GM23338 (cell line): ENCODE results near the gene LINGO1. TPM values are rescaled to one million over a fixed set of nuclear protein-coding genes. Genes with fewer than 3 reads are reported as not detected.
A peak's percentile ranks its signal among the peaks of the same experiment; 100 is the strongest.

Experiments used
- ATAC-seq: fragments of 200-7000 bp; cut with Tn5 transposase; 3 replicates; pipeline ENCODE4 v1.9.1; 2020
- DNase-seq: peaks from one replicate; pipeline ENCODE4 v3.0.0-alpha.2; 2015; ENCODE audit warnings: low spot score
- H2AFZ ChIP-seq: fragments of 200-600 bp; sonication (generic); 2 replicates; pipeline ENCODE4 v1.8.0; 2016; ENCODE audit warnings: antibody characterized with exemption, mild to moderate bottlenecking, moderate library complexity
- H3F3A ChIP-seq: fragments of 200-600 bp; sonication (generic); replicated peaks from 2 replicates; pipeline ENCODE4 v1.8.0; 2017; ENCODE audit warnings: antibody characterized with exemption, mixed run types, low read depth
- H3K27ac ChIP-seq: fragments of 200-600 bp; sonication (generic); 2 replicates; pipeline ENCODE4 v1.6.1; 2016; ENCODE audit warnings: low read depth
- H3K27me3 ChIP-seq: fragments of 200-600 bp; sonication (generic); 2 replicates; pipeline ENCODE4 v1.8.0; 2016; ENCODE audit warnings: mild to moderate bottlenecking, mixed run types, moderate library complexity; ENCODE audit not compliant: insufficient read depth
- H3K36me3 ChIP-seq: fragments of 200-600 bp; sonication (generic); 2 replicates; pipeline ENCODE4 v1.8.0; 2016; ENCODE audit warnings: mild to moderate bottlenecking; ENCODE audit not compliant: insufficient read depth
- H3K4me1 ChIP-seq: fragments of 200-600 bp; sonication (generic); 2 replicates; pipeline ENCODE4 v1.8.0; 2016; ENCODE audit warnings: mild to moderate bottlenecking, moderate library complexity; ENCODE audit not compliant: insufficient read depth
- H3K4me2 ChIP-seq: fragments of 200-600 bp; sonication (generic); 2 replicates; pipeline ENCODE4 v1.7.1; 2017; ENCODE audit warnings: mixed run types
- H3K4me3 ChIP-seq: fragments of 200-600 bp; sonication (generic); 2 replicates; pipeline ENCODE4 v1.6.1; 2016; ENCODE audit warnings: mixed run types
- H3K79me2 ChIP-seq: fragments of 200-600 bp; sonication (generic); replicated peaks from 2 replicates; pipeline ENCODE4 v1.8.0; 2017; ENCODE audit warnings: mild to moderate bottlenecking; ENCODE audit not compliant: insufficient read depth
- H3K9me2 ChIP-seq: fragments of 200-600 bp; sonication (generic); 2 replicates; pipeline ENCODE4 v1.8.0; 2017; ENCODE audit not compliant: insufficient read depth
- H4K20me1 ChIP-seq: fragments of 200-600 bp; sonication (generic); replicated peaks from 2 replicates; pipeline ENCODE4 v1.8.0; 2017; ENCODE audit warnings: mild to moderate bottlenecking; ENCODE audit not compliant: insufficient read depth
- H3K27ac Mint-ChIP-seq: 2 replicates; pipeline ENCODE4 v1.8.0; 2020; ENCODE audit warnings: inconsistent platforms, mild to moderate bottlenecking, moderate library complexity, mixed read lengths
- H3K27me3 Mint-ChIP-seq: 3 replicates; pipeline ENCODE4 v1.8.0; 2022; ENCODE audit warnings: low read depth, mild to moderate bottlenecking, moderate library complexity, mixed read lengths, inconsistent platforms; ENCODE audit not compliant: insufficient read depth, poor library complexity
- H3K36me3 Mint-ChIP-seq: 3 replicates; pipeline ENCODE4 v1.8.0; 2021; ENCODE audit warnings: low read depth, mild to moderate bottlenecking, inconsistent platforms, moderate library complexity, mixed read lengths
- H3K4me1 Mint-ChIP-seq: 3 replicates; pipeline ENCODE4 v1.8.0; 2020; ENCODE audit warnings: mild to moderate bottlenecking, inconsistent platforms, mixed read lengths
- H3K4me3 Mint-ChIP-seq: 3 replicates; pipeline ENCODE4 v1.8.0; 2021; ENCODE audit warnings: moderate library complexity, mild to moderate bottlenecking, inconsistent platforms, mixed read lengths
- H3K9me3 Mint-ChIP-seq: 3 replicates; pipeline ENCODE4 v1.8.0; 2020; ENCODE audit warnings: moderate library complexity, mild to moderate bottlenecking, inconsistent platforms, mixed read lengths
- CREB1 ChIP-seq: fragments of 250-450 bp; sonication (Bioruptor Pico); IDR thresholded peaks from 2 replicates; pipeline ENCODE4 v1.5.0; 2020; ENCODE audit warnings: low read depth, mild to moderate bottlenecking, moderate library complexity
- EZH2 ChIP-seq: fragments of 200-600 bp; sonication (generic); IDR thresholded peaks from one replicate; pipeline ENCODE4 v1.8.0; 2017; ENCODE audit warnings: antibody characterized with exemption, mild to moderate bottlenecking, low read depth; ENCODE audit not compliant: unreplicated experiment
- JUNB ChIP-seq: IDR thresholded peaks from one replicate; pipeline ENCODE4 v1.6.1; 2016; ENCODE audit warnings: antibody characterized with exemption; ENCODE audit not compliant: unreplicated experiment
- POLR2AphosphoS5 ChIP-seq: IDR thresholded peaks from 2 replicates; pipeline ENCODE4 v1.6.1; 2016; ENCODE audit warnings: antibody characterized with exemption, low read depth
- REST ChIP-seq: IDR thresholded peaks from one replicate; pipeline ENCODE4 v1.6.1; 2018; ENCODE audit warnings: antibody characterized with exemption; ENCODE audit not compliant: unreplicated experiment
- ZNF462 ChIP-seq: fragments of 250-450 bp; sonication (Bioruptor Pico); IDR thresholded peaks from 2 replicates; pipeline ENCODE4 v1.5.0; 2020; ENCODE audit warnings: mild to moderate bottlenecking, moderate library complexity
- polyA plus RNA-seq: library from polyadenylated mRNA; unstranded; fragments of >200 nt; fragmentation: Nextera tagmentation; extraction: Ambion mirVana; gene quantifications from 2 replicates; pipeline ENCODE4 v1.2.1, GENCODE V29; 2016
- total RNA-seq: library from RNA; depleted of rRNA; stranded (reverse); fragments of >200 nt; shearing (Covaris generic); gene quantifications from 2 replicates; pipeline ENCODE4 v1.2.3, GENCODE V29; 2014
- TF ChIP-seq, protein P1 (sequence below), 2 experiments: fragments of 200-600 bp in 1 of 2; sonication (generic) in 1 of 2; conservative IDR thresholded peaks; 2 replicates each; pipeline versions ENCODE4 v1.5.1 to v1.6.1; 2016 to 2017; ENCODE audit warnings: antibody characterized with exemption in 2 of 2, low read depth in 2 of 2, mild to moderate bottlenecking in 2 of 2, moderate library complexity in 1 of 2

The LINGO1 gene
- total and polyA plus RNA-seq, 2 experiments from 2014 or later: 16.9 to 63.1 TPM

GRCh38 chr15:77622934-77623754 lies 9.6 kb downstream of the LINGO1 start:
- peaks cover 8% of the 10 kb centered on the region for H3F3A ChIP-seq
- H3K27ac ChIP-seq: peak overlapping the region; percentile 90
- H3K4me3 ChIP-seq: peak overlapping the region; percentile 42
- H3K4me2 ChIP-seq: peak overlapping the region; percentile 75
- H3K36me3 ChIP-seq: no peaks in the 10 kb centered on the region
- H3K27ac Mint-ChIP-seq: peak overlapping the region; percentile 95
- H4K20me1 ChIP-seq: no peaks in the 10 kb centered on the region
- H3K4me1 Mint-ChIP-seq: peaks cover 73% of the 10 kb centered on the region
- H2AFZ ChIP-seq: no peak overlapping the region
- H3K4me1 ChIP-seq: peaks cover 65% of the 10 kb centered on the region
- H3K4me3 Mint-ChIP-seq: peak overlapping the region; percentile 47
- peaks cover 16% of the 10 kb centered on the region for H3K36me3 Mint-ChIP-seq
- peaks cover 11% of the 10 kb centered on the region for H3K27me3 Mint-ChIP-seq
- no peaks in the 10 kb centered on the region; the same call in 2 of the 3 replicates for H3K9me3 Mint-ChIP-seq
- no peaks in the 10 kb centered on the region for H3K9me2 ChIP-seq
- ATAC-seq (peak; percentile 23), DNase-seq (peak; percentile 52)
- TF ChIP-seq EZH2: no peak
- TF ChIP-seq, protein P1, sequence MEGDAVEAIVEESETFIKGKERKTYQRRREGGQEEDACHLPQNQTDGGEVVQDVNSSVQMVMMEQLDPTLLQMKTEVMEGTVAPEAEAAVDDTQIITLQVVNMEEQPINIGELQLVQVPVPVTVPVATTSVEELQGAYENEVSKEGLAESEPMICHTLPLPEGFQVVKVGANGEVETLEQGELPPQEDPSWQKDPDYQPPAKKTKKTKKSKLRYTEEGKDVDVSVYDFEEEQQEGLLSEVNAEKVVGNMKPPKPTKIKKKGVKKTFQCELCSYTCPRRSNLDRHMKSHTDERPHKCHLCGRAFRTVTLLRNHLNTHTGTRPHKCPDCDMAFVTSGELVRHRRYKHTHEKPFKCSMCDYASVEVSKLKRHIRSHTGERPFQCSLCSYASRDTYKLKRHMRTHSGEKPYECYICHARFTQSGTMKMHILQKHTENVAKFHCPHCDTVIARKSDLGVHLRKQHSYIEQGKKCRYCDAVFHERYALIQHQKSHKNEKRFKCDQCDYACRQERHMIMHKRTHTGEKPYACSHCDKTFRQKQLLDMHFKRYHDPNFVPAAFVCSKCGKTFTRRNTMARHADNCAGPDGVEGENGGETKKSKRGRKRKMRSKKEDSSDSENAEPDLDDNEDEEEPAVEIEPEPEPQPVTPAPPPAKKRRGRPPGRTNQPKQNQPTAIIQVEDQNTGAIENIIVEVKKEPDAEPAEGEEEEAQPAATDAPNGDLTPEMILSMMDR (conservative IDR thresholded peaks at IDR 0.05; ENCODE audit: low read depth in 2 of 2): no peak
- 0 out of 2 replicates have a peak, but pooled peaks have one; percentile 8 for TF ChIP-seq POLR2AphosphoS5
- TF ChIP-seq JUNB: no peak
- H3K27me3 ChIP-seq: no peaks in the 10 kb centered on the region
- peaks cover 74% of the 10 kb centered on the region for H3K79me2 ChIP-seq

DNA sequence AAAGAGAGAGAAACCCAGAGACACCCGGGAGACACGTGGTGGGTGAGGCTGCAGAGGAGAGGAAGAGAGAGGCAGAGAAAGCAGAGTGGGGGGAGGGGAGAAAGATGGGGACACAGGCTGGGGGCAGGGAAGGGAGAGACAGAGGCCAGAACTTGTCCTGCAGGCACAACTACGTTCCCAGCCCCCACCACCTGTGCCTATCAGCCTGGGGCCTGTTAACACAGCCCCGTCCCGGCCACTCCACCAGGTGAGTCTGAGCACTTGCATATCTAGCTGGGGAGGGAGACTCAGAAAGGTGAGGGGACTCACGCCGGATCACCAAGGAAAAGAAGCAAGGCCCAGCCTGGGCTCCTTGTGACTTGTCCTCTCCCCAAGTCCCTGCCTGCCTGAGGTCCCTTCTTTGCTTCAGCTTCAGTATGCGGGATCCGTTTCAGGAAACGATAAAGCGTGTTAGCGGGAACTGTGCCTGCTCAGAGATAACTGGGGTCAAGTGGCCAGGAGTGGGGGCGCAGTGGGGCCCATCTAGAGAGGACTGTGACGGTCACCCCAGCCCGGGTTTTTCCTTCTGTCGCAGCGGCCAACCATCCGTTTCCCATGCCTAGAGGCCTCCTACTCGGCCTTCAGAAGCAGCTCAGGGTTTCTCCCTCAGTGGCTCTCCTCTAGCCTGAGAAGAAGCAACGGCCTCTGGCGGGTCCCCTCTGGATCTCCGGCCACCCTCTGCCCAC lies 10.3 kb downstream of the LINGO1 start:
- Histone ChIP-seq H4K20me1 (no peaks in the 10 kb centered on the region), H3K27ac (peak overlapping the region; percentile 90), H3K79me2 (peaks cover 72% of the 10 kb centered on the region), H2AFZ (no peak overlapping the region), H3F3A (peaks cover 5% of the 10 kb centered on the region; the same call in 1 of the 2 replicates), H3K4me3 (peak overlapping the region; percentile 42; the same call in 1 of the 2 replicates), H3K27me3 (no peaks in the 10 kb centered on the region), H3K4me2 (peak overlapping the region; percentile 75), H3K4me1 (peaks cover 58% of the 10 kb centered on the region), H3K36me3 (no peaks in the 10 kb centered on the region), H3K9me2 (no peaks in the 10 kb centered on the region)
- DNase-seq (peak; percentile 70), ATAC-seq (peak; percentile 56)
- H3K27ac Mint-ChIP-seq: peak overlapping the region; percentile 95
- peaks cover 11% of the 10 kb centered on the region for H3K27me3 Mint-ChIP-seq
- peaks cover 70% of the 10 kb centered on the region for H3K4me1 Mint-ChIP-seq
- H3K4me3 Mint-ChIP-seq: peak overlapping the region; percentile 47
- H3K36me3 Mint-ChIP-seq: peaks cover 11% of the 10 kb centered on the region
- H3K9me3 Mint-ChIP-seq: no peaks in the 10 kb centered on the region; the same call in 2 of the 3 replicates
- TF ChIP-seq CREB1: no peak
- TF ChIP-seq JUNB: no peak
- TF ChIP-seq ZNF462 (CRISPR knock-in tag): no peak
- no peak for TF ChIP-seq REST
- no peak for TF ChIP-seq EZH2
